GM12878 (cell line): ENCODE data around the gene FGF19. TPM values are rescaled to one million over a fixed set of nuclear protein-coding genes. Genes with fewer than 3 reads are reported as not detected.

ENCODE experiments used
- ATAC-seq: fragments of 200-7000 bp; cut with Tn5 transposase; 3 replicates; pipeline ENCODE4 v1.9.1; 2020; ENCODE audit warnings: mild to moderate bottlenecking, moderate library complexity
- BruUV-seq: library from RNA; stranded (reverse); fragments of 400-500 nt; replicated peaks from 2 replicates; lab custom pipeline; 2021; lab: Mats Ljungman, UMichigan
- CTCF ChIA-PET: fragments of 300-600 bp; sonication (Branson Sonifier 250); formaldehyde crosslinking; extraction: SDS; loops from one replicate; lab custom pipeline; 2021; ENCODE audit warnings: inconsistent platforms; lab: Yijun Ruan, JAX
- POLR2A ChIA-PET: fragments of 350-600 bp; formaldehyde crosslinking; extraction: SDS; loops from one replicate; lab custom pipeline; 2021; ENCODE audit warnings: inconsistent platforms; lab: Charles Lee
- RAD21 ChIA-PET: fragments of 300-600 bp; sonication (Branson Sonifier 250); formaldehyde crosslinking; loops from one replicate; lab custom pipeline; 2023; ENCODE audit warnings: antibody characterized with exemption; ENCODE audit not compliant: unreplicated experiment; lab: Charles Lee
- SMC1A ChIA-PET: fragments of 300-600 bp; sonication (Branson Sonifier 250); formaldehyde crosslinking; loops from one replicate; lab custom pipeline; 2023; ENCODE audit not compliant: unreplicated experiment, uncharacterized antibody; lab: Charles Lee
- DNase-seq: peaks from one replicate; pipeline ENCODE4 v3.0.0-alpha.2; 2011; ENCODE audit warnings: low read depth, low spot score
- FAIRE-seq: peaks from 3 replicates; lab custom pipeline; 2011; peaks lifted over from hg19 to GRCh38; lab: Jason Lieb, UNC
- H2AFZ ChIP-seq: 2 replicates; pipeline ENCODE4 v1.6.0; 2011; ENCODE audit warnings: low read depth, low read length, control low read depth; ENCODE audit not compliant: control insufficient read depth
- H3K27ac ChIP-seq: 2 replicates; pipeline ENCODE4 v1.5.1; 2011; ENCODE audit warnings: control low read depth; ENCODE audit not compliant: control insufficient read depth, insufficient read depth
- H3K27me3 ChIP-seq, 2 experiments: replicated peaks in 1 of 2; 2 replicates each; pipeline versions ENCODE4 v1.6.0 to v1.6.1; 2011; ENCODE audit warnings: low read length in 1 of 2; ENCODE audit not compliant: control insufficient read depth in 2 of 2, insufficient read depth in 2 of 2
- H3K36me3 ChIP-seq, 2 experiments: 2 replicates each; pipeline ENCODE4 v1.5.1; 2011; ENCODE audit warnings: low read length in 1 of 2; ENCODE audit not compliant: control insufficient read depth in 2 of 2, insufficient read depth in 2 of 2
- H3K4me1 ChIP-seq: 2 replicates; pipeline ENCODE4 v1.6.1; 2011; ENCODE audit warnings: mild to moderate bottlenecking, low read length, moderate library complexity, mixed read lengths; ENCODE audit not compliant: control insufficient read depth, insufficient read depth
- H3K4me2 ChIP-seq: 2 replicates; pipeline ENCODE4 v1.6.0; 2011; ENCODE audit warnings: control low read depth; ENCODE audit not compliant: control insufficient read depth, insufficient read depth
- H3K4me3 ChIP-seq: fragments of 200-600 bp; sonication (generic); 2 replicates; pipeline ENCODE4 v1.5.1; 2016
- H3K79me2 ChIP-seq: 2 replicates; pipeline ENCODE4 v1.6.0; 2011; ENCODE audit warnings: low read length; ENCODE audit not compliant: control insufficient read depth, insufficient read depth
- H3K9ac ChIP-seq: 2 replicates; pipeline ENCODE4 v1.8.0; 2011; ENCODE audit warnings: low read length, control low read depth, mixed read lengths; ENCODE audit not compliant: control insufficient read depth, insufficient read depth
- H3K9me3 ChIP-seq: replicated peaks from 3 replicates; pipeline ENCODE4 v1.5.1; 2011; ENCODE audit warnings: mild to moderate bottlenecking, low read length; ENCODE audit not compliant: control insufficient read depth, insufficient read depth
- H4K20me1 ChIP-seq: 2 replicates; pipeline ENCODE4 v1.6.0; 2011; ENCODE audit not compliant: control insufficient read depth, insufficient read depth
- CEBPB ChIP-seq, 2 experiments: fragments of 150-350 bp in 1 of 2; IDR thresholded peaks; 2 replicates each; pipeline ENCODE4 v1.6.1; 2012 to 2014; ENCODE audit warnings: low read depth in 2 of 2, low read length in 2 of 2, borderline replicate concordance in 1 of 2, inconsistent platforms in 1 of 2
- E2F8 ChIP-seq: fragments of 450-650 bp; IDR thresholded peaks from 2 replicates; pipeline ENCODE4 v1.6.1; 2018; ENCODE audit warnings: mild to moderate bottlenecking, low read depth, moderate library complexity; ENCODE audit not compliant: partially characterized antibody
- FOXK2 ChIP-seq: fragments of 450-650 bp; IDR thresholded peaks from 2 replicates; pipeline ENCODE4 v1.6.1; 2017; ENCODE audit warnings: mild to moderate bottlenecking, moderate library complexity
- NFYB ChIP-seq: IDR thresholded peaks from 2 replicates; pipeline ENCODE4 v1.6.1; 2011; ENCODE audit warnings: low read depth, mild to moderate bottlenecking, low read length, improper control_type of control experiment, moderate library complexity; ENCODE audit not compliant: insufficient read depth
- PAX8 ChIP-seq: fragments of 450-650 bp; IDR thresholded peaks from 2 replicates; pipeline ENCODE4 v1.6.1; 2017; ENCODE audit warnings: mild to moderate bottlenecking, moderate library complexity
- RBBP5 ChIP-seq: fragments of 200-600 bp; sonication (generic); conservative IDR thresholded peaks from 2 replicates; pipeline ENCODE4 v1.6.1; 2016
- SREBF2 ChIP-seq: IDR thresholded peaks from 2 replicates; pipeline ENCODE4 v1.6.1; 2012; ENCODE audit warnings: mild to moderate bottlenecking, low read length
- SUZ12 ChIP-seq: fragments of 200-600 bp; sonication (generic); IDR thresholded peaks from one replicate; pipeline ENCODE4 v1.6.1; 2018; ENCODE audit warnings: antibody characterized with exemption, mild to moderate bottlenecking; ENCODE audit not compliant: unreplicated experiment
- TARDBP ChIP-seq: IDR thresholded peaks from 2 replicates; pipeline ENCODE4 v1.6.1; 2016; ENCODE audit warnings: borderline replicate concordance
- TCF3 ChIP-seq: IDR thresholded peaks from 2 replicates; pipeline ENCODE4 v1.6.1; 2012; ENCODE audit warnings: low read depth, mild to moderate bottlenecking, low read length, borderline replicate concordance; ENCODE audit not compliant: insufficient read depth
- YBX1 ChIP-seq: fragments of 450-650 bp; IDR thresholded peaks from 2 replicates; pipeline ENCODE4 v1.6.1; 2016; ENCODE audit warnings: antibody characterized with exemption
- WGBS: methylation state at CpG from one replicate; pipeline ENCODE4 v1.1.6; 2016; ENCODE audit warnings: low lambda C conversion rate; ENCODE audit not compliant: insufficient replicate concordance, insufficient coverage; ENCODE audit errors: missing lambda C conversion rate; 5-methylcytosine and 5-hydroxymethylcytosine counted together
- in situ Hi-C: fragments of 300-500 bp; cut with MboI; formaldehyde crosslinking; loops from 9 replicates; pipeline ENCODE4 v1.14.3; 2018; ENCODE audit warnings: mixed read lengths
- intact Hi-C: fragments of 100-400 bp; cut with micrococcal nuclease; formaldehyde crosslinking; loops from one replicate; pipeline ENCODE4 v1.14.2; 2022; ENCODE audit not compliant: unreplicated experiment
- polyA plus RNA-seq, 11 experiments: library from polyadenylated mRNA; depleted of rRNA in 4 of 11; unstranded in 6 of 11; stranded (reverse) in 5 of 11; fragments of >200 nt; fragmentation: Nextera tagmentation in 4 of 11; fragmentation: Illumina TruSeq in 1 of 11; extraction: Ambion mirVana in 4 of 11; extraction: Trizol in 1 of 11; gene quantifications; 1 replicate in 1 of 11; 2 replicates in 10 of 11; pipeline versions ENCODE4 v1.2.1 to v1.2.3, GENCODE V29; 2011 to 2016; ENCODE audit warnings: inconsistent platforms in 2 of 11, missing spikeins in 2 of 11, low read depth in 1 of 11
- total RNA-seq, 4 experiments: library from RNA; depleted of rRNA in 3 of 4; stranded (reverse); fragments of >200 nt in 3 of 4; fragmentation: Illumina TruSeq in 1 of 4; extraction: Trizol in 1 of 4; gene quantifications; 2 replicates each; pipeline versions ENCODE4 v1.2.1 to v1.2.3, GENCODE V29; 2013 to 2021
- TF ChIP-seq, protein P1 (sequence below): fragments of 450-650 bp; IDR thresholded peaks from 2 replicates; pipeline ENCODE4 v1.6.1; 2017; ENCODE audit warnings: mild to moderate bottlenecking, low read depth, inconsistent platforms; ENCODE audit not compliant: poor library complexity, severe bottlenecking

FGF19 gene
- total and polyA plus RNA-seq, 10 of the 15 experiments (the other 5 are each of a cell fraction or from before 2014, with no cell fraction given), result 0.08 TPM; not detected in 9

GRCh38 chr11:69682681-69683326 lies 21.0 kb downstream of the FGF19 start (continued):
- TF ChIP-seq NFYB (no peak), PAX8 (no peak)
- TF ChIP-seq, protein P1, sequence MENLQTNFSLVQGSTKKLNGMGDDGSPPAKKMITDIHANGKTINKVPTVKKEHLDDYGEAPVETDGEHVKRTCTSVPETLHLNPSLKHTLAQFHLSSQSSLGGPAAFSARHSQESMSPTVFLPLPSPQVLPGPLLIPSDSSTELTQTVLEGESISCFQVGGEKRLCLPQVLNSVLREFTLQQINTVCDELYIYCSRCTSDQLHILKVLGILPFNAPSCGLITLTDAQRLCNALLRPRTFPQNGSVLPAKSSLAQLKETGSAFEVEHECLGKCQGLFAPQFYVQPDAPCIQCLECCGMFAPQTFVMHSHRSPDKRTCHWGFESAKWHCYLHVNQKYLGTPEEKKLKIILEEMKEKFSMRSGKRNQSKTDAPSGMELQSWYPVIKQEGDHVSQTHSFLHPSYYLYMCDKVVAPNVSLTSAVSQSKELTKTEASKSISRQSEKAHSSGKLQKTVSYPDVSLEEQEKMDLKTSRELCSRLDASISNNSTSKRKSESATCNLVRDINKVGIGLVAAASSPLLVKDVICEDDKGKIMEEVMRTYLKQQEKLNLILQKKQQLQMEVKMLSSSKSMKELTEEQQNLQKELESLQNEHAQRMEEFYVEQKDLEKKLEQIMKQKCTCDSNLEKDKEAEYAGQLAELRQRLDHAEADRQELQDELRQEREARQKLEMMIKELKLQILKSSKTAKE, result no peak

- Histone ChIP-seq H4K20me1 (no peaks in the 10 kb centered on the region), H3K4me2 (no peak overlapping the region), H2AFZ (no peak overlapping the region), H3K9ac (no peak overlapping the region), H3K36me3 (no peaks in the 10 kb centered on the region), H3K27ac (no peak overlapping the region), H3K79me2 (no peaks in the 10 kb centered on the region), H3K4me3 (no peak overlapping the region), H3K4me1 (no peaks in the 10 kb centered on the region), H3K9me3 (no peaks in the 10 kb centered on the region; the same call in 2 of the 3 replicates), H3K27me3 (no peaks in the 10 kb centered on the region)
- BruUV-seq, result no TSS peak
- ATAC-seq, result no peak
- 25% methylated on average over 6 of the region's 6 CpGs for WGBS
- ChIA-PET CTCF (no interaction called here), RAD21 (no interaction called here), SMC1A (no interaction called here), POLR2A (no interaction called here)
- TF ChIP-seq TARDBP (no peak), YBX1 (no peak), FOXK2 (no peak), SUZ12 (no peak), RBBP5 (no peak), SREBF2 (no peak), CEBPB (IDR thresholded peaks at IDR 0.05; ENCODE audit: borderline replicate concordance in 1 of 2, low read depth in 2 of 2, low read length in 2 of 2) (no peak), E2F8 (no peak), TCF3 (no peak)
- in situ Hi-C loops, result loop anchor here (10.0 kb wide), 1 partner anchor 513 kb away; no protein-coding TSS in a partner anchor
- no peak for FAIRE-seq
- DNase-seq, result no peak
- intact Hi-C loops, result no loop called here
Measured at GRCh38 chr11:69682221-69682620, 21.6 kb downstream of the FGF19 start.
